Measurements from ENCODE around the gene MACROD2.

- TF ChIP-seq EZH2 (IDR thresholded peaks at IDR 0.05; ENCODE audit: low read depth, unreplicated experiment) (no peak), CTCF (conservative IDR thresholded peaks at IDR 0.05; ENCODE audit: low read depth in 2 of 2) (no peak)
Observed at GRCh38 chr20:16082051-16082550, 2086.8 kb downstream of the MACROD2 start.

All from GM23338 (cell line).